Measurements from ENCODE around the gene SFI1.
"Not testable (repeated sequence)": the region's sequence is repeated elsewhere in the genome, so short reads cannot be mapped to it uniquely, and the experiment has no call there.

The SFI1 gene

GRCh38 chr22:31482470-31482869, 13.9 kb upstream of the SFI1 start:
- H3K27ac ChIP-seq (ENCODE audit: insufficient read depth in 1 of 2, low read depth in 1 of 2, low read length in 2 of 2, poor library complexity in 1 of 2, severe bottlenecking in 2 of 2); H3K27me3 ChIP-seq (replicated peaks in 2 of 5; ENCODE audit: control insufficient read depth in 4 of 5, insufficient read depth in 5 of 5, low read length in 4 of 5); H3K9me3 ChIP-seq (ENCODE audit: control extremely low read depth in 1 of 5, control insufficient read depth in 4 of 5, insufficient read depth in 2 of 5, low read depth in 1 of 5, low read length in 4 of 5); H3K4me3 ChIP-seq (ENCODE audit: control insufficient read depth in 1 of 7, extremely low read depth in 1 of 7, insufficient read depth in 4 of 7, low read depth in 2 of 7, low read length in 6 of 7); POLR2A ChIA-PET; H3K4me1 ChIP-seq (ENCODE audit: control extremely low read depth in 1 of 4, control insufficient read depth in 4 of 4, insufficient read depth in 4 of 4, low read length in 3 of 4); DNase-seq; CTCF ChIA-PET: not testable (repeated sequence)
- 100% methylated on average over 3 of the region's 8 CpGs for WGBS (ENCODE audit: insufficient coverage)
- H3K36me3 ChIP-seq (ENCODE audit: control insufficient read depth in 4 of 4, insufficient read depth in 4 of 4, low read length in 3 of 4) = peaks cover 13 to 59% (median 35%) of the 10 kb centered on the region in 4 experiments

- H3K27me3 ChIP-seq (replicated peaks in 2 of 5; ENCODE audit: control insufficient read depth in 4 of 5, insufficient read depth in 5 of 5, low read length in 4 of 5); H3K9me3 ChIP-seq (ENCODE audit: control extremely low read depth in 1 of 5, control insufficient read depth in 4 of 5, insufficient read depth in 2 of 5, low read depth in 1 of 5, low read length in 4 of 5); H3K4me3 ChIP-seq (ENCODE audit: control insufficient read depth in 1 of 7, extremely low read depth in 1 of 7, insufficient read depth in 4 of 7, low read depth in 2 of 7, low read length in 6 of 7); H3K27ac ChIP-seq (ENCODE audit: insufficient read depth in 1 of 2, low read depth in 1 of 2, low read length in 2 of 2, poor library complexity in 1 of 2, severe bottlenecking in 2 of 2); DNase-seq; POLR2A ChIA-PET: not testable (repeated sequence)
- Histone ChIP-seq H3K4me1 (ENCODE audit: control extremely low read depth in 1 of 4, control insufficient read depth in 4 of 4, insufficient read depth in 4 of 4, low read length in 3 of 4) (peaks cover 17 to 24% (median 21%) of the 10 kb centered on the region in 4 experiments), H3K36me3 (ENCODE audit: control insufficient read depth in 4 of 4, insufficient read depth in 4 of 4, low read length in 3 of 4) (peaks cover 7 to 42% (median 26%) of the 10 kb centered on the region in 4 experiments)
- CTCF ChIA-PET = interaction anchor here (0.7 kb wide), 1 partner anchor 1470 kb away, joined by 3 read pairs; no protein-coding TSS in a partner anchor
- 99% methylated on average over 11 of the region's 11 CpGs for WGBS (ENCODE audit: insufficient coverage)
Measured at GRCh38 chr22:31486369-31486768, 10.0 kb upstream of the SFI1 start.

DNA sequence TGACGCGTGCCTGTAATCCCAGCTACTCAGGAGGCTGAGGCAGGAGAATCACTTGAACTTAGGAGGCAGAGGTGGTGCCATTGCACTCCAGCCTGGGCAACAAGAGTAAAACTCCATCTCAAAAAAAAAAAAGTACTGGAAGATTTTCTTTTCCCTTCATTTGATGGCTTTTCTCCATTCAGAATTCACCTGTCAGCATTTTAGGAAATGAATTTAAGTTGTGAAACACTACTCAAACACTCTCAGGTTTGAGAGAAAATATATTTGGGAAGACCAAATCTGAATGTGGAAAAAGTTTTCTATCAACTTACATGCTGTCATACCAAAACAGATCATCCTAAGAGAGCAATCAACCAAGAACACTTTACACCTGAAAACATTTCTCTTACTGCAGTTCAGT, 9.4 kb upstream of the SFI1 start:
- Histone ChIP-seq H3K36me3 (ENCODE audit: control insufficient read depth in 4 of 4, insufficient read depth in 4 of 4, low read length in 3 of 4) (peaks cover 7 to 39% (median 21%) of the 10 kb centered on the region in 4 experiments), H3K27ac (ENCODE audit: insufficient read depth in 1 of 2, low read depth in 1 of 2, low read length in 2 of 2, poor library complexity in 1 of 2, severe bottlenecking in 2 of 2) (no peak overlapping the region), H3K4me1 (ENCODE audit: control extremely low read depth in 1 of 4, control insufficient read depth in 4 of 4, insufficient read depth in 4 of 4, low read length in 3 of 4) (peaks cover 21 to 30% (median 26%) of the 10 kb centered on the region in 4 experiments), H3K9me3 (ENCODE audit: control extremely low read depth in 1 of 5, control insufficient read depth in 4 of 5, insufficient read depth in 2 of 5, low read depth in 1 of 5, low read length in 4 of 5) (no peaks in the 10 kb centered on the region), H3K27me3 (replicated peaks in 2 of 5; ENCODE audit: control insufficient read depth in 4 of 5, insufficient read depth in 5 of 5, low read length in 4 of 5) (no peaks in the 10 kb centered on the region), H3K4me3 (ENCODE audit: control insufficient read depth in 1 of 7, extremely low read depth in 1 of 7, insufficient read depth in 4 of 7, low read depth in 2 of 7, low read length in 6 of 7) (no peak overlapping the region)
- ChIA-PET CTCF (no interaction called here), POLR2A (interaction anchor here (0.7 kb wide), 1 partner anchor 8 kb away, joined by 3 read pairs; no protein-coding TSS in a partner anchor)
- no peak for DNase-seq
- WGBS (ENCODE audit: insufficient coverage) = 92% methylated on average over 2 of the region's 2 CpGs

- Histone ChIP-seq H3K4me3 (ENCODE audit: control insufficient read depth in 1 of 7, extremely low read depth in 1 of 7, insufficient read depth in 4 of 7, low read depth in 2 of 7, low read length in 6 of 7) (peak overlapping the region in 6 of 7 experiments; percentile 81 to 97 (median 92)), H3K27ac (ENCODE audit: insufficient read depth in 1 of 2, low read depth in 1 of 2, low read length in 2 of 2, poor library complexity in 1 of 2, severe bottlenecking in 2 of 2) (peak overlapping the region; percentile 56 to 96), H3K4me1 (ENCODE audit: control extremely low read depth in 1 of 4, control insufficient read depth in 4 of 4, insufficient read depth in 4 of 4, low read length in 3 of 4) (peaks cover 21 to 33% (median 27%) of the 10 kb centered on the region in 4 experiments), H3K36me3 (ENCODE audit: control insufficient read depth in 4 of 4, insufficient read depth in 4 of 4, low read length in 3 of 4) (peaks cover 7 to 29% (median 14%) of the 10 kb centered on the region in 4 experiments), H3K9me3 (ENCODE audit: control extremely low read depth in 1 of 5, control insufficient read depth in 4 of 5, insufficient read depth in 2 of 5, low read depth in 1 of 5, low read length in 4 of 5) (no peaks in the 10 kb centered on the region), H3K27me3 (replicated peaks in 2 of 5; ENCODE audit: control insufficient read depth in 4 of 5, insufficient read depth in 5 of 5, low read length in 4 of 5) (no peaks in the 10 kb centered on the region)
- CTCF ChIA-PET = interaction anchor here (1.7 to 1.8 kb wide), 2 partner anchors 37 to 143 kb away, joined by 4 to 9 read pairs; no protein-coding TSS in a partner anchor
- DNase-seq = peak in 2 of 3 donors; percentile 13 to 16
- 76% methylated on average over 4 of the region's 6 CpGs for WGBS (ENCODE audit: insufficient coverage)
- POLR2A ChIA-PET = no interaction called here
Measured at GRCh38 chr22:31488346-31488883, 7.9 kb upstream of the SFI1 start.

- POLR2A ChIA-PET = no interaction called here
- Histone ChIP-seq H3K36me3 (ENCODE audit: control insufficient read depth in 4 of 4, insufficient read depth in 4 of 4, low read length in 3 of 4) (peaks cover 2 to 22% (median 11%) of the 10 kb centered on the region in 4 experiments), H3K27me3 (replicated peaks in 2 of 5; ENCODE audit: control insufficient read depth in 4 of 5, insufficient read depth in 5 of 5, low read length in 4 of 5) (no peaks in the 10 kb centered on the region), H3K4me3 (ENCODE audit: control insufficient read depth in 1 of 7, extremely low read depth in 1 of 7, insufficient read depth in 4 of 7, low read depth in 2 of 7, low read length in 6 of 7) (peak overlapping the region; percentile 81 to 97 (median 91)), H3K9me3 (ENCODE audit: control extremely low read depth in 1 of 5, control insufficient read depth in 4 of 5, insufficient read depth in 2 of 5, low read depth in 1 of 5, low read length in 4 of 5) (no peaks in the 10 kb centered on the region), H3K4me1 (ENCODE audit: control extremely low read depth in 1 of 4, control insufficient read depth in 4 of 4, insufficient read depth in 4 of 4, low read length in 3 of 4) (peaks cover 21 to 33% (median 27%) of the 10 kb centered on the region in 4 experiments), H3K27ac (ENCODE audit: insufficient read depth in 1 of 2, low read depth in 1 of 2, low read length in 2 of 2, poor library complexity in 1 of 2, severe bottlenecking in 2 of 2) (peak overlapping the region; percentile 56 to 96)
- DNase-seq = peak; percentile 24 to 58 (median 37)
- CTCF ChIA-PET = interaction anchor here (1.7 to 1.8 kb wide), 2 partner anchors 37 to 142 kb away, joined by 4 to 9 read pairs; no protein-coding TSS in a partner anchor
- 0% methylated on average over 57 of the region's 61 CpGs for WGBS (ENCODE audit: insufficient coverage)
Measured at GRCh38 chr22:31488988-31489617, 7.2 kb upstream of the SFI1 start.

GRCh38 chr22:31489632-31490495, 6.5 kb upstream of the SFI1 start, which contains the start of gene EIF4ENIF1:
Gene EIF4ENIF1 (minus strand): TSS chr22:31489842. CDS start chr22:31488718, 1,124 bp downstream.
- Histone ChIP-seq H3K36me3 (ENCODE audit: control insufficient read depth in 4 of 4, insufficient read depth in 4 of 4, low read length in 3 of 4) (peaks cover 2 to 16% (median 8%) of the 10 kb centered on the region in 4 experiments), H3K27me3 (replicated peaks in 2 of 5; ENCODE audit: control insufficient read depth in 4 of 5, insufficient read depth in 5 of 5, low read length in 4 of 5) (no peaks in the 10 kb centered on the region), H3K4me3 (ENCODE audit: control insufficient read depth in 1 of 7, extremely low read depth in 1 of 7, insufficient read depth in 4 of 7, low read depth in 2 of 7, low read length in 6 of 7) (peak within 1 kb of the TSS; percentile 81 to 97 (median 91)), H3K27ac (ENCODE audit: insufficient read depth in 1 of 2, low read depth in 1 of 2, low read length in 2 of 2, poor library complexity in 1 of 2, severe bottlenecking in 2 of 2) (peak within 1 kb of the TSS; percentile 91 to 96), H3K9me3 (ENCODE audit: control extremely low read depth in 1 of 5, control insufficient read depth in 4 of 5, insufficient read depth in 2 of 5, low read depth in 1 of 5, low read length in 4 of 5) (no peaks in the 10 kb centered on the region), H3K4me1 (ENCODE audit: control extremely low read depth in 1 of 4, control insufficient read depth in 4 of 4, insufficient read depth in 4 of 4, low read length in 3 of 4) (peaks cover 21 to 33% (median 27%) of the 10 kb centered on the region in 4 experiments)
- DNase-seq = peak; percentile 85 to 93 (median 91)
- ChIA-PET CTCF (interaction anchor here (1.0 kb wide), 1 partner anchor 11 kb away, joined by 3 read pairs; no protein-coding TSS in a partner anchor), POLR2A (no interaction called here)
- under 1% methylated on average over 75 of the region's 100 CpGs for WGBS (ENCODE audit: insufficient coverage)

All from common myeloid progenitor, CD34-positive (primary cell).